BLaER1 treated with 17β-estradiol and CSF1 and Interleukin-3, amounts not matched to agents 10 nM and 100 nM (cell line): ENCODE measurements around the gene LINS1.

ENCODE experiments used
- H3K27ac ChIP-seq, 11 experiments: shearing (Covaris generic); formaldehyde crosslinking; 2 replicates each; pipeline ENCODE4 v1.8.1; 2022
- H3K27me3 ChIP-seq, 11 experiments: shearing (Covaris generic); formaldehyde crosslinking; 2 replicates each; pipeline ENCODE4 v1.8.1; 2022
- H3K36me3 ChIP-seq, 11 experiments: shearing (Covaris generic); formaldehyde crosslinking; 2 replicates each; pipeline ENCODE4 v1.8.1; 2022
- H3K4me1 ChIP-seq, 10 experiments: shearing (Covaris generic); formaldehyde crosslinking; 2 replicates each; pipeline ENCODE4 v1.8.1; 2022
- H3K4me2 ChIP-seq, 11 experiments: shearing (Covaris generic); formaldehyde crosslinking; 2 replicates each; pipeline ENCODE4 v1.8.1; 2022
- H3K4me3 ChIP-seq, 10 experiments: shearing (Covaris generic); formaldehyde crosslinking; 2 replicates each; pipeline ENCODE4 v1.8.1; 2022
- H3K9ac ChIP-seq, 11 experiments: shearing (Covaris generic); formaldehyde crosslinking; 2 replicates each; pipeline ENCODE4 v1.8.1; 2022
- H3K9me3 ChIP-seq, 11 experiments: shearing (Covaris generic); formaldehyde crosslinking; replicated peaks in 1 of 11; 2 replicates each; pipeline ENCODE4 v1.8.1; 2022
- H4K20me1 ChIP-seq, 11 experiments: shearing (Covaris generic); formaldehyde crosslinking; 2 replicates each; pipeline ENCODE4 v1.8.1; 2022
- Cebpa-rat ChIP-seq, 11 experiments: shearing (Covaris generic); IDR thresholded peaks; 2 replicates each; pipeline ENCODE4 v1.8.1; 2022

Gene LINS1

GRCh38 chr15:100558771-100559254, 43.2 kb downstream of the LINS1 start:
- Histone ChIP-seq H3K4me1 (peaks cover 0 to 11% (median 0%) of the 10 kb centered on the region in 10 experiments; a peak in 2 of 20 replicates), H3K9me3 (peaks cover 15 to 48% (median 42%) of the 10 kb centered on the region in 11 experiments), H3K4me2 (no peak overlapping the region), H3K27me3 (no peaks in the 10 kb centered on the region), H3K9ac (no peak overlapping the region), H3K27ac (no peak overlapping the region), H4K20me1 (no peaks in the 10 kb centered on the region), H3K4me3 (no peak overlapping the region), H3K36me3 (peaks cover 0 to 17% (median 3%) of the 10 kb centered on the region in 11 experiments; a peak in 10 of 22 replicates)
- TF ChIP-seq Cebpa-rat (IDR thresholded peaks at IDR 0.05), result no peak

GRCh38 chr15:100553468-100553867, 48.5 kb downstream of the LINS1 start:
- Histone ChIP-seq H3K27ac (no peak overlapping the region), H3K36me3 (peaks cover 12 to 33% (median 24%) of the 10 kb centered on the region in 11 experiments; a peak in 18 of 22 replicates), H3K4me1 (peaks cover 0 to 8% (median 0%) of the 10 kb centered on the region in 10 experiments; a peak in 3 of 20 replicates), H4K20me1 (no peaks in the 10 kb centered on the region), H3K4me3 (no peak overlapping the region), H3K9ac (no peak overlapping the region), H3K27me3 (no peaks in the 10 kb centered on the region), H3K9me3 (peaks cover 43 to 75% (median 66%) of the 10 kb centered on the region in 11 experiments), H3K4me2 (no peak overlapping the region)
- TF ChIP-seq Cebpa-rat (IDR thresholded peaks at IDR 0.05), result no peak

GRCh38 chr15:100547961-100548360, 54.0 kb downstream of the LINS1 start:
- H3K4me3 ChIP-seq, result no peak overlapping the region
- H3K27me3 ChIP-seq, result no peaks in the 10 kb centered on the region
- peaks cover 0 to 16% (median 0%) of the 10 kb centered on the region in 10 experiments; a peak in 9 of 20 replicates for H3K4me1 ChIP-seq
- no peak overlapping the region for H3K9ac ChIP-seq
- H3K36me3 ChIP-seq, result peaks cover 4 to 18% (median 16%) of the 10 kb centered on the region in 11 experiments; a peak in 18 of 22 replicates
- TF ChIP-seq Cebpa-rat (IDR thresholded peaks at IDR 0.05), result no peak
- no peaks in the 10 kb centered on the region for H4K20me1 ChIP-seq
- no peak overlapping the region for H3K27ac ChIP-seq
- H3K4me2 ChIP-seq, result no peak overlapping the region
- peaks cover 30 to 49% (median 44%) of the 10 kb centered on the region in 11 experiments for H3K9me3 ChIP-seq

GRCh38 chr15:100544946-100545345, 57.0 kb downstream of the LINS1 start:
- peaks cover 0 to 3% (median 0%) of the 10 kb centered on the region in 11 experiments; a peak in 1 of 22 replicates for H3K36me3 ChIP-seq
- H3K9me3 ChIP-seq, result peaks cover 12 to 21% (median 17%) of the 10 kb centered on the region in 11 experiments
- H4K20me1 ChIP-seq, result no peaks in the 10 kb centered on the region
- H3K27ac ChIP-seq, result no peak overlapping the region
- peaks cover 0 to 17% (median 0%) of the 10 kb centered on the region in 10 experiments; a peak in 9 of 20 replicates for H3K4me1 ChIP-seq
- no peak overlapping the region for H3K4me2 ChIP-seq
- TF ChIP-seq Cebpa-rat (IDR thresholded peaks at IDR 0.05), result no peak
- H3K27me3 ChIP-seq, result no peaks in the 10 kb centered on the region
- H3K9ac ChIP-seq, result no peak overlapping the region
- H3K4me3 ChIP-seq, result no peak overlapping the region

- Histone ChIP-seq H3K9ac (no peak overlapping the region), H3K4me3 (no peak overlapping the region), H3K27ac (no peak overlapping the region), H3K27me3 (no peaks in the 10 kb centered on the region), H3K4me2 (no peak overlapping the region), H3K4me1 (peaks cover 0 to 13% (median 0%) of the 10 kb centered on the region in 10 experiments; a peak in 9 of 20 replicates), H3K9me3 (peaks cover 12 to 20% (median 16%) of the 10 kb centered on the region in 11 experiments; a peak in 21 of 22 replicates), H3K36me3 (no peaks in the 10 kb centered on the region), H4K20me1 (no peaks in the 10 kb centered on the region)
- TF ChIP-seq Cebpa-rat (IDR thresholded peaks at IDR 0.05), result no peak
These were observed 57.6 kb downstream of the LINS1 start for GRCh38 chr15:100544338-100544841.

DNA sequence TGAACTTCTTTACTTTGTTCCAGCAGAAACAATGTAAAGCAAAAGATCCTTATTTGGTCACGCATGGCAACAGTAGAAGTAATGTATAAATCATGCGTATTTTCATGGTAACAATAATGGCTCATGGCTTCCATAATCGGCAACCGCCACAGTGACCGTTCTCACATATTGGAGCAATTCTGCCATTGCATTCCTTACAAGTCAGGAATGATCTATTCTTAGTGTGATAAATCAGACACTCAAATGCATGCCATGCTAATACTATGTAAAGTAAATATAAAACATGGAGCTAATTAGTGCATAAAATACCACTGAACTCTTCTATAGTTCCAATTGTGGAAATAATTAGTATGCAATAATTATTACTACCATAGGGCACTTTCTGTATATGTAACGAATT, 59.7 kb downstream of the LINS1 start:
- H3K4me3 ChIP-seq, result no peak overlapping the region
- H3K9me3 ChIP-seq, result peaks cover 28 to 36% (median 30%) of the 10 kb centered on the region in 11 experiments
- no peaks in the 10 kb centered on the region for H4K20me1 ChIP-seq
- TF ChIP-seq Cebpa-rat (IDR thresholded peaks at IDR 0.05), result no peak
- H3K27ac ChIP-seq, result no peak overlapping the region
- H3K4me2 ChIP-seq, result no peak overlapping the region
- H3K27me3 ChIP-seq, result no peaks in the 10 kb centered on the region
- H3K4me1 ChIP-seq, result peaks cover 4 to 18% (median 9%) of the 10 kb centered on the region in 10 experiments
- H3K9ac ChIP-seq, result no peak overlapping the region
- H3K36me3 ChIP-seq, result no peaks in the 10 kb centered on the region

DNA sequence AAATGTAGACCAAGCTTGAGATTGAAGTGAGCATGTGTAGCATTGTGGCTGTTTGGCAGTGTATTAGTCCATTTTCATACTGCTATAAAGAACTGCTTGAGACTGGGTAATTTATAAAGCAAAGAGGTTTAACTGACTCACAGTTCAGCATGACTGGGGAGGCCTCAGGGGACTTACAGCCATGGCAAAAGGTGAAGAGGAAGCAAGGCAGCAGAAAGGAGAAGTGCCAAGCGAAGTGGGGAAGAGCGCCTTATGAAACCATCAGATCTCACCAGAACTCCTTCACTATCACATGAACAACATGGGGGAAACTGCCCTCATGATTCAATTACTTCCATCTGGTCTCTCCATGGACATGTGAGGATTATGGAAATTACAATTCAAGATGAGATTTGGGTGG, 64.7 kb downstream of the LINS1 start:
- no peaks in the 10 kb centered on the region for H3K27me3 ChIP-seq
- H3K9me3 ChIP-seq, result peaks cover 9 to 19% (median 16%) of the 10 kb centered on the region in 11 experiments
- H3K27ac ChIP-seq, result peak overlapping the region in 3 of 11 experiments; percentile 3 to 20 (median 10); a peak in 1 of 22 replicates
- H3K36me3 ChIP-seq, result no peaks in the 10 kb centered on the region
- peaks cover 10 to 30% (median 24%) of the 10 kb centered on the region in 10 experiments for H3K4me1 ChIP-seq
- TF ChIP-seq Cebpa-rat (IDR thresholded peaks at IDR 0.05), result no peak
- no peak overlapping the region for H3K9ac ChIP-seq
- H3K4me3 ChIP-seq, result no peak overlapping the region
- no peaks in the 10 kb centered on the region for H4K20me1 ChIP-seq
- peak overlapping the region; percentile 26 to 65 (median 44); a peak in 20 of 22 replicates for H3K4me2 ChIP-seq

DNA sequence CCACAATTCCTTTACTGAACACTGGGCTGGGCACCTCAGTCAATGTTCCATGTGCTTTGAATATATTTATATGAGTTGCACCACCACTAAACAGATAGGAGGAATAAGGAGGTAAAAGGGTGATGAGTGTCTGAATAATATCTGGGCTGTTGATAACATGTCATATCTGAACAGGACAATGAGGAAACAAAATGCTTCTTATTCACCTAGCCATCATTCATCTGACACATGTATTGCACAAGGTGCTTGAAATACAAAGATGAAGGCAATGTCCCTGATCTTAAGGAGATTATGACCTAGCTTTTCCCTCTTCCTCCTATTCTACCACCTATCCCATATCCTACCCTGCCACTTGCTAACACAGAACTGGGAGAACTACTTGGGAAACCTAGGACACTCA, 65.3 kb downstream of the LINS1 start:
- H3K4me3 ChIP-seq, result no peak overlapping the region
- no peaks in the 10 kb centered on the region for H4K20me1 ChIP-seq
- peaks cover 10 to 30% (median 24%) of the 10 kb centered on the region in 10 experiments for H3K4me1 ChIP-seq
- no peaks in the 10 kb centered on the region for H3K27me3 ChIP-seq
- H3K4me2 ChIP-seq, result peak overlapping the region; percentile 26 to 65 (median 44); a peak in 20 of 22 replicates
- no peak for TF ChIP-seq Cebpa-rat (IDR thresholded peaks at IDR 0.05)
- no peak overlapping the region for H3K9ac ChIP-seq
- H3K36me3 ChIP-seq, result no peaks in the 10 kb centered on the region
- H3K27ac ChIP-seq, result 0 out of 22 replicates have a peak overlapping the region, but pooled peaks of 1 of the 11 experiments have one; percentile 3
- H3K9me3 ChIP-seq, result peaks cover 9 to 19% (median 16%) of the 10 kb centered on the region in 11 experiments

DNA sequence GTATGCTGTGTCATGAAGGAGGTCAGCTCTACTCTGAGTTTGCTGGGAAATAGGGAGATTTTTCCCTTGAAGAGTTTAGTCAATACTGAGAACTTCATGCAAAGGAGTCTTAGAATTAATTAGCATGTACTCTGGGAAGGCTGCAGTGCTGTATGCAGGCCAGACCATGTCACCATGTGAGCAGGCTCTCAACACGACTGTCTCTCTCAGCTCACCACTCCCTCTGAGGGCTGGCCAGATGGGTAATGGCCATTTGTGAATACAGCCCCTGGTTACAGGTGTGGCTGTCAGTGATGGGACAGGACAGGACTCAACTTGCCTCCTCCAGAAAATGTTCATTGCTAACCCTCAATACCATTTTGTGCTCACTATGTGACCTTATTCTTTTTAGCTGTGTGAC, 68.1 kb downstream of the LINS1 start:
- Histone ChIP-seq H3K4me3 (no peak overlapping the region), H3K27me3 (no peaks in the 10 kb centered on the region), H3K9me3 (peaks cover 9 to 13% (median 11%) of the 10 kb centered on the region in 11 experiments), H4K20me1 (no peaks in the 10 kb centered on the region), H3K9ac (no peak overlapping the region), H3K4me1 (peaks cover 10 to 30% (median 24%) of the 10 kb centered on the region in 10 experiments), H3K4me2 (peak overlapping the region in 7 of 11 experiments; percentile 16 to 55 (median 41); a peak in 9 of 22 replicates), H3K27ac (no peak overlapping the region), H3K36me3 (no peaks in the 10 kb centered on the region)
- no peak for TF ChIP-seq Cebpa-rat (IDR thresholded peaks at IDR 0.05)
